CD4-positive, alpha-beta memory T cell (primary cell): ENCODE data around the gene COMP. TPM values are rescaled to one million over a fixed set of nuclear protein-coding genes. Genes with fewer than 3 reads are reported as not detected.
A peak's percentile ranks its signal among the peaks of the same experiment; 100 is the strongest.

ENCODE experiments used
- CTCF ChIA-PET: fragments of 350-600 bp; sonication (Branson Sonifier 250); formaldehyde crosslinking; loops from one replicate; lab custom pipeline; 2021; ENCODE audit warnings: inconsistent platforms; ENCODE audit not compliant: partially characterized antibody; lab: Charles Lee
- POLR2A ChIA-PET: fragments of 350-600 bp; sonication (Branson Sonifier 250); formaldehyde crosslinking; loops from one replicate; lab custom pipeline; 2021; ENCODE audit not compliant: partially characterized antibody; lab: Charles Lee
- DNase-seq, 5 donors: peaks; one replicate each; pipeline versions ENCODE4 v3.0.0 to v3.0.0-alpha.2; 2020 to 2022; ENCODE audit warnings: mixed read lengths in 1 of 5
- H3K27ac ChIP-seq: one replicate; pipeline ENCODE4 v1.7.0; 2013; ENCODE audit warnings: low read depth, low read length
- H3K27me3 ChIP-seq: 2 replicates; pipeline ENCODE4 v1.7.0; 2013; ENCODE audit warnings: mild to moderate bottlenecking, low read length, moderate library complexity; ENCODE audit not compliant: insufficient read depth
- H3K36me3 ChIP-seq: 2 replicates; pipeline ENCODE4 v1.7.0; 2013; ENCODE audit warnings: mild to moderate bottlenecking, low read length, moderate library complexity; ENCODE audit not compliant: insufficient read depth
- H3K4me1 ChIP-seq: 2 replicates; pipeline ENCODE4 v1.7.0; 2013; ENCODE audit warnings: mild to moderate bottlenecking, low read length, moderate library complexity; ENCODE audit not compliant: insufficient read depth
- H3K4me3 ChIP-seq, 2 donors: one replicate each; pipeline ENCODE4 v1.7.0; 2013; ENCODE audit warnings: low read length in 2 of 2, mild to moderate bottlenecking in 1 of 2
- H3K9me3 ChIP-seq, 2 donors: one replicate each; pipeline ENCODE4 v1.7.0; 2013; ENCODE audit warnings: low read length in 2 of 2, control low read depth in 1 of 2; ENCODE audit not compliant: control insufficient read depth in 1 of 2
- H3K27ac Mint-ChIP-seq, 7 donors: one replicate each; pipeline ENCODE4 v1.8.0; 2020 to 2021; ENCODE audit warnings: mixed read lengths in 7 of 7, mild to moderate bottlenecking in 6 of 7, inconsistent platforms in 3 of 7, moderate library complexity in 3 of 7
- H3K27me3 Mint-ChIP-seq, 2 donors: one replicate each; pipeline ENCODE4 v1.8.0; 2020 to 2021; ENCODE audit warnings: mixed read lengths in 2 of 2
- H3K36me3 Mint-ChIP-seq, 2 donors: one replicate each; pipeline ENCODE4 v1.8.0; 2020 to 2021; ENCODE audit warnings: mixed read lengths in 2 of 2, inconsistent platforms in 1 of 2, mild to moderate bottlenecking in 1 of 2
- H3K4me1 Mint-ChIP-seq, 4 donors: one replicate each; pipeline ENCODE4 v1.8.0; 2020 to 2021; ENCODE audit warnings: mixed read lengths in 4 of 4, mild to moderate bottlenecking in 1 of 4
- H3K4me3 Mint-ChIP-seq, 8 donors: one replicate each; pipeline ENCODE4 v1.8.0; 2020 to 2021; ENCODE audit warnings: mixed read lengths in 8 of 8, mild to moderate bottlenecking in 7 of 8, moderate library complexity in 6 of 8, inconsistent platforms in 3 of 8
- H3K9me3 Mint-ChIP-seq, 8 donors: one replicate each; pipeline ENCODE4 v1.8.0; 2020 to 2021; ENCODE audit warnings: mixed read lengths in 8 of 8, mild to moderate bottlenecking in 5 of 8, inconsistent platforms in 3 of 8, moderate library complexity in 1 of 8
- intact Hi-C: fragments of 100-400 bp; cut with micrococcal nuclease; formaldehyde crosslinking; loops from one replicate; pipeline ENCODE4 v1.15.1; 2023
- polyA plus RNA-seq, 2 donors: library from polyadenylated mRNA; unstranded; fragments of 300-500 nt; fragmentation: Illumina TruSeq; gene quantifications; one replicate each; pipeline ENCODE4 v1.2.3, GENCODE V29; 2021
- total RNA-seq, 2 experiments: library from RNA; stranded (reverse); gene quantifications; one replicate each; pipeline ENCODE4 v1.2.3, GENCODE V29; 2021

Gene COMP
- total and polyA plus RNA-seq, 4 experiments from 2014 or later: not detected

GRCh38 chr19:18777301-18778075 lies 13.6 kb downstream of the COMP start:
- Histone ChIP-seq H3K4me1 (no peaks in the 10 kb centered on the region), H3K4me3 (no peak overlapping the region), H3K27ac (no peak overlapping the region), H3K36me3 (no peaks in the 10 kb centered on the region), H3K27me3 (no peaks in the 10 kb centered on the region), H3K9me3 (no peaks in the 10 kb centered on the region)
- H3K9me3 Mint-ChIP-seq: peaks cover 0 to 2% (median 0%) of the 10 kb centered on the region in 8 donors
- H3K27ac Mint-ChIP-seq: no peak overlapping the region
- intact Hi-C loops: no loop called here
- POLR2A ChIA-PET: no interaction called here
- H3K36me3 Mint-ChIP-seq: no peaks in the 10 kb centered on the region
- CTCF ChIA-PET: interaction anchor here (1.2 kb wide), 1 partner anchor 326 kb away, joined by 3 read pairs; no protein-coding TSS in a partner anchor
- H3K27me3 Mint-ChIP-seq: no peaks in the 10 kb centered on the region
- no peaks in the 10 kb centered on the region for H3K4me1 Mint-ChIP-seq
- H3K4me3 Mint-ChIP-seq: no peak overlapping the region
- DNase-seq: no peak

- Mint-ChIP-seq H3K27me3 (no peaks in the 10 kb centered on the region), H3K9me3 (peaks cover 0 to 2% (median 0%) of the 10 kb centered on the region in 8 donors), H3K4me1 (no peaks in the 10 kb centered on the region), H3K27ac (no peak overlapping the region), H3K36me3 (no peaks in the 10 kb centered on the region), H3K4me3 (no peak overlapping the region)
- no peaks in the 10 kb centered on the region for H3K27me3 ChIP-seq
- no peaks in the 10 kb centered on the region for H3K9me3 ChIP-seq
- no peak for DNase-seq
- no peak overlapping the region for H3K4me3 ChIP-seq
- H3K27ac ChIP-seq: no peak overlapping the region
- ChIA-PET POLR2A (no interaction called here), CTCF (interaction anchor here (1.2 kb wide), 1 partner anchor 326 kb away, joined by 3 read pairs; no protein-coding TSS in a partner anchor)
- no peaks in the 10 kb centered on the region for H3K36me3 ChIP-seq
- H3K4me1 ChIP-seq: no peaks in the 10 kb centered on the region
- intact Hi-C loops: no loop called here
Measured at GRCh38 chr19:18776736-18777135, 14.4 kb downstream of the COMP start.

- H3K27me3 Mint-ChIP-seq: no peaks in the 10 kb centered on the region
- H3K27me3 ChIP-seq: no peaks in the 10 kb centered on the region
- H3K9me3 Mint-ChIP-seq: peaks cover 0 to 2% (median 0%) of the 10 kb centered on the region in 8 donors
- no peak overlapping the region for H3K27ac ChIP-seq
- no peak for DNase-seq
- no peaks in the 10 kb centered on the region for H3K9me3 ChIP-seq
- no peaks in the 10 kb centered on the region for H3K4me1 Mint-ChIP-seq
- no peaks in the 10 kb centered on the region for H3K36me3 ChIP-seq
- POLR2A ChIA-PET: no interaction called here
- CTCF ChIA-PET: no interaction called here
- no peaks in the 10 kb centered on the region for H3K4me1 ChIP-seq
- intact Hi-C loops: no loop called here
- no peak overlapping the region for H3K4me3 Mint-ChIP-seq
- no peak overlapping the region for H3K27ac Mint-ChIP-seq
- H3K4me3 ChIP-seq: no peak overlapping the region
- peaks cover 0 to 3% of the 10 kb centered on the region in 2 donors for H3K36me3 Mint-ChIP-seq
Measured at GRCh38 chr19:18776288-18776594, 14.9 kb downstream of the COMP start.

DNA sequence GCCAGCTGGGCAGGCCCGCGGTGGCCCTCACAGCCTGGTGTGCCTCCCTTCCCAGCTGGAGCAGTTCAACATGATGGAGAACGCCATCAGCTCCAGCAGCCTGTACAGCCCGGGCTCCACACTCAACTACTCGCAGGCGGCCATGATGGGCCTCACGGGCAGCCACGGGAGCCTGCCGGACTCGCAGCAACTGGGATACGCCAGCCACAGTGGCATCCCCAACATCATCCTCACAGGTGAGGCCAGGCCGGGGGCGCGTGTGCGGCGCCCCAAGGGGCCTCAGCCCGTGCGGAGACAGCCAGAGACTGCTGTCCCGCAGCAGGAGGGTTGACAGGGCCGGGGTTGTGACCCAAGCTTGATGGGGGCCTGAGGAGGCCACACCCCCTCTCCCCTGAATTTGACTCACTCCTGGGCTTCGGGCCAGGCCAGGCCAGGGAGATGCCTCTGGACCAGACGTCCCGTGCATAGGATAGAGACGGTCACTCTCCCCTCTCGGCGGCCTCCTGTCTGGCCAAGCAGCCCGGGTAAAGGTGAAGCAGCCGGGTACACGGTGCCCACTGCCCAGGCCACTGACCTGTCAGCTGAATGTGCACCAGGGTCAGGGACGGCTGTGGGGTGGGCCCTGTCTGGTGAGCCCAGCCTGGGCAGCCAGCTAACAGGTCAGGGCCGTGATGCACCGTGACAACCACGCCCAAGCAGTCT lies 15.4 kb downstream of the COMP start:
- H3K9me3 Mint-ChIP-seq: peaks cover 0 to 2% (median 0%) of the 10 kb centered on the region in 8 donors
- H3K36me3 ChIP-seq: no peaks in the 10 kb centered on the region
- no peaks in the 10 kb centered on the region for H3K9me3 ChIP-seq
- H3K36me3 Mint-ChIP-seq: peaks cover 0 to 5% of the 10 kb centered on the region in 2 donors
- no peak overlapping the region for H3K4me3 Mint-ChIP-seq
- H3K4me1 Mint-ChIP-seq: no peaks in the 10 kb centered on the region
- H3K27me3 Mint-ChIP-seq: no peaks in the 10 kb centered on the region
- no peaks in the 10 kb centered on the region for H3K4me1 ChIP-seq
- intact Hi-C loops: no loop called here
- no peak for DNase-seq
- POLR2A ChIA-PET: no interaction called here
- CTCF ChIA-PET: no interaction called here
- no peak overlapping the region for H3K27ac Mint-ChIP-seq
- H3K27me3 ChIP-seq: no peaks in the 10 kb centered on the region
- H3K4me3 ChIP-seq: no peak overlapping the region
- H3K27ac ChIP-seq: no peak overlapping the region

- ChIA-PET POLR2A (no interaction called here), CTCF (no interaction called here)
- no peak overlapping the region for H3K4me3 ChIP-seq
- no peak overlapping the region for H3K27ac ChIP-seq
- no peak overlapping the region for H3K4me3 Mint-ChIP-seq
- H3K36me3 ChIP-seq: no peaks in the 10 kb centered on the region
- no peaks in the 10 kb centered on the region for H3K27me3 Mint-ChIP-seq
- no peaks in the 10 kb centered on the region for H3K9me3 ChIP-seq
- DNase-seq: peak in 1 of 5 donors; percentile 5
- no peaks in the 10 kb centered on the region for H3K27me3 ChIP-seq
- H3K27ac Mint-ChIP-seq: no peak overlapping the region
- intact Hi-C loops: no loop called here
- peaks cover 0 to 9% of the 10 kb centered on the region in 2 donors for H3K36me3 Mint-ChIP-seq
- peaks cover 0 to 2% (median 0%) of the 10 kb centered on the region in 8 donors for H3K9me3 Mint-ChIP-seq
- H3K4me1 Mint-ChIP-seq: no peaks in the 10 kb centered on the region
- no peaks in the 10 kb centered on the region for H3K4me1 ChIP-seq
Measured at GRCh38 chr19:18774782-18775444, 16.2 kb downstream of the COMP start.

DNA sequence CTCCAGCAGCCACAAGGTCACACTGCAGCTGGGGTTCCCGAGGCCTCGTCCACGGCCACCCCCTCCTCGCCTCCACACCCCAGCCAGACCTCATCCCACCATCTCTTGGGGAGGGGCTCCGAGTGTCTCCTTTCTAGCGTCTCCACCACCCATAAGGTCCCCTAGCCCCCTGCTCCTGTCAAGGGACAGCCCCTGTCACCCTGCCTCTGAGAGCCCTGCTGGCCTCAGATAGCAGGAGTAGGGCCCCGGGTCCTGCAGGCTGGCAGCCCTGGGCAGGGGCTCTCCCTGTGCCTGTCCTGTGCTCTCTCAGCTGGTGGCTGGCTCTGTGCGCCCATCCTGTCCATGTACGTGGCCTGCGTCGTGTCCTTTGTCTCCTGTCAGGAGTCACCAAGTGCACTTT lies 17.0 kb downstream of the COMP start:
- CTCF ChIA-PET: no interaction called here
- H3K9me3 ChIP-seq: no peaks in the 10 kb centered on the region
- H3K27me3 ChIP-seq: no peaks in the 10 kb centered on the region
- no peak overlapping the region for H3K27ac Mint-ChIP-seq
- H3K36me3 Mint-ChIP-seq: peaks cover 0 to 9% of the 10 kb centered on the region in 2 donors
- intact Hi-C loops: no loop called here
- H3K27ac ChIP-seq: no peak overlapping the region
- POLR2A ChIA-PET: no interaction called here
- no peak overlapping the region for H3K4me3 Mint-ChIP-seq
- H3K9me3 Mint-ChIP-seq: peaks cover 0 to 2% (median 0%) of the 10 kb centered on the region in 8 donors
- no peaks in the 10 kb centered on the region for H3K27me3 Mint-ChIP-seq
- DNase-seq: no peak
- H3K36me3 ChIP-seq: no peaks in the 10 kb centered on the region
- no peaks in the 10 kb centered on the region for H3K4me1 Mint-ChIP-seq
- no peak overlapping the region for H3K4me3 ChIP-seq
- H3K4me1 ChIP-seq: no peaks in the 10 kb centered on the region

DNA sequence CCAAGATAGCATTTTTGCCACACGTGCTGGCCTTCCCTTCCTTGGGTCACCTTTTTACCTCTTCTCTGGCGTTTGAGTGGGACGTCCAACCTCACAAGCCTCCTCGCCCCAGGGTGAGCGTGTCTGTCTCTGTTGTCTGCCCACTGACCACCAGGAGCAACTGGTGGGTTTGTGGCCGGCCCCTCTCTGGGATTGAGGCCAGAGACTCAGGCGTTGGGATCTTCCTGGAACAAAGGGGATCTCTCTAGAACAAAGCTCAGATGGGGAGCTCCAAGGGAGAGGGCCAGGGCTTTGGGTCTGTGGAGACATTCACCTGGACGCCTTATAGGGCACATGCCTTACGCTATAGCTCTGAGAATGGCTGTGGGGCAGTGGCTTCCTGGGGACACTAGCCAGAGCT lies 17.4 kb downstream of the COMP start:
- intact Hi-C loops: no loop called here
- H3K27ac Mint-ChIP-seq: no peak overlapping the region
- H3K36me3 Mint-ChIP-seq: peaks cover 0 to 9% of the 10 kb centered on the region in 2 donors
- peaks cover 0 to 2% (median 0%) of the 10 kb centered on the region in 8 donors for H3K9me3 Mint-ChIP-seq
- no peak overlapping the region for H3K27ac ChIP-seq
- H3K27me3 Mint-ChIP-seq: no peaks in the 10 kb centered on the region
- H3K36me3 ChIP-seq: no peaks in the 10 kb centered on the region
- no peak overlapping the region for H3K4me3 Mint-ChIP-seq
- peak in 1 of 5 donors; percentile 3 for DNase-seq
- H3K4me1 Mint-ChIP-seq: no peaks in the 10 kb centered on the region
- H3K4me1 ChIP-seq: no peaks in the 10 kb centered on the region
- ChIA-PET POLR2A (no interaction called here), CTCF (no interaction called here)
- H3K27me3 ChIP-seq: no peaks in the 10 kb centered on the region
- H3K9me3 ChIP-seq: no peaks in the 10 kb centered on the region
- no peak overlapping the region for H3K4me3 ChIP-seq
